Measurements from ENCODE around the gene CPSF7. TPM values are rescaled to one million over a fixed set of nuclear protein-coding genes. Genes with fewer than 3 reads are reported as not detected.

The CPSF7 gene
- total and polyA plus RNA-seq, 2 experiments from 2014 or later, result 27.1 to 42.3 TPM

DNA sequence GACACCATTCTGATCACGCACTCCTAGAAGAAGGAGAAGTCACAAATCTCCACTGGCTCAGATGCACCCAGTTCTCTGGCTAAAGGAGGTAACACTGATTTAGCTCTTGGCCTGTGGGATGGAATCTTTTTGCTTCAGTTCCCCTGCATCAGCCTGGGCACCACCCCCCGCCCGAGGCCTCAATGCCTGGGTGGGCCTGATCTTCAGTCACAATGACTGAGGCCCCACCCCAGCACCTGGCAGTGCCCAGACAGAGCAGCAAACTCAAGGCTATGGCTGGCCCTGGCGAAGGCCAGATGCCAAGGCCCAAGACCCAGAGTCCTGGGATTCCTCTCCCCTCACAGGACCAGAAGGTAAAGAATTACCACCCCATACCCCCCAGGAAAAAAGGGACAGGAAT lies 73.1 kb downstream of the CPSF7 start:
- H4K20me1 ChIP-seq (ENCODE audit: insufficient read depth), result no peaks in the 10 kb centered on the region
- no peaks in the 10 kb centered on the region for H3K27me3 ChIP-seq (replicated peaks; ENCODE audit: insufficient read depth)
- 0 out of 2 replicates have a peak, but pooled peaks cover 6% of the 10 kb centered on the region for H3F3A ChIP-seq (ENCODE audit: insufficient read depth)
- H3K9me3 ChIP-seq (ENCODE audit: low read depth), result no peaks in the 10 kb centered on the region
- WGBS, 2 experiments (ENCODE audit: low coverage in 1 of 2, low lambda C conversion rate in 2 of 2, missing lambda C conversion rate in 2 of 2), result 83 to 88% methylated on average over 4 of the region's 4 CpGs
- H3K36me3 ChIP-seq (ENCODE audit: low read depth), result no peaks in the 10 kb centered on the region
- peaks cover 27% of the 10 kb centered on the region for H3K79me2 ChIP-seq (ENCODE audit: insufficient read depth)
- TF ChIP-seq EZH2phosphoT487 (IDR thresholded peaks at IDR 0.05; ENCODE audit: insufficient read depth, low read depth) (no peak), EZH2 (IDR thresholded peaks at IDR 0.05; ENCODE audit: insufficient read depth, poor library complexity, severe bottlenecking) (no peak)
- no peak overlapping the region for H2AFZ ChIP-seq
- H3K4me2 ChIP-seq (ENCODE audit: unreplicated experiment), result no peak overlapping the region
- DNase-seq, result no peak
- H3K9ac ChIP-seq, result no peak overlapping the region
- H3K4me3 ChIP-seq, result no peak overlapping the region
- peaks cover 4% of the 10 kb centered on the region; the same call in 1 of the 2 replicates for H3K4me1 ChIP-seq (ENCODE audit: insufficient read depth)
- no peaks in the 10 kb centered on the region for H3K9me2 ChIP-seq (ENCODE audit: insufficient read depth)
- in situ Hi-C loops (cut with MboI), result no loop called here
- H3K27ac ChIP-seq, result no peak overlapping the region

DNA sequence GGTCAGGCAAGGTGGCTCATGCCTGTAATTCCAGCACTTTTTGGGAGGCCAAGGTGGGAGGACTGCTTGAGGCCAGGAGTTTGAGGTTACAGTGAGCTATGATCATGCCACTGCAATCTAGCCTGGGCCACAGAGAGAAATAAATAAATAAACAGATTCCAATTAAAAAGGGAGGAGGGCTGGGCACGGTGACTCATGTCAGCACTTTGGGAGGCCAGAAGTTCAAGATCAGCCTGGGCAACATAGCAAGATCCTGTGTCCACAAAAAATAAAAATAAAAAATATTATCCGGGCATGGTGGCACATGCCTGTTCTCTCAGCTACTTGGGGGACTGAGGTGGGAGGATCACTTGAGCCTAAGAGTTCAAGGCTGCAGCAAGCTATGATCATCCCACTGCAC lies 75.6 kb downstream of the CPSF7 start:
- H3F3A ChIP-seq (ENCODE audit: insufficient read depth), result no peaks in the 10 kb centered on the region
- H3K27ac ChIP-seq, result no peak overlapping the region
- WGBS, 2 experiments (ENCODE audit: low coverage in 1 of 2, low lambda C conversion rate in 2 of 2, missing lambda C conversion rate in 2 of 2), result 54 to 55% methylated on average over 2 of the region's 2 CpGs
- no peaks in the 10 kb centered on the region for H3K9me3 ChIP-seq (ENCODE audit: low read depth)
- H3K4me1 ChIP-seq (ENCODE audit: insufficient read depth), result no peaks in the 10 kb centered on the region
- in situ Hi-C loops (cut with MboI), result no loop called here
- TF ChIP-seq EZH2 (IDR thresholded peaks at IDR 0.05; ENCODE audit: insufficient read depth, poor library complexity, severe bottlenecking), result no peak
- TF ChIP-seq EZH2phosphoT487 (IDR thresholded peaks at IDR 0.05; ENCODE audit: insufficient read depth, low read depth), result no peak
- DNase-seq, result no peak
- peaks cover 4% of the 10 kb centered on the region; the same call in 1 of the 2 replicates for H3K79me2 ChIP-seq (ENCODE audit: insufficient read depth)
- no peak overlapping the region for H2AFZ ChIP-seq
- no peak overlapping the region for H3K9ac ChIP-seq
- H3K36me3 ChIP-seq (ENCODE audit: low read depth), result no peaks in the 10 kb centered on the region
- no peaks in the 10 kb centered on the region for H3K9me2 ChIP-seq (ENCODE audit: insufficient read depth)
- no peaks in the 10 kb centered on the region for H3K27me3 ChIP-seq (replicated peaks; ENCODE audit: insufficient read depth)
- no peak overlapping the region for H3K4me3 ChIP-seq
- H4K20me1 ChIP-seq (ENCODE audit: insufficient read depth), result no peaks in the 10 kb centered on the region
- H3K4me2 ChIP-seq (ENCODE audit: unreplicated experiment), result no peak overlapping the region

DNA sequence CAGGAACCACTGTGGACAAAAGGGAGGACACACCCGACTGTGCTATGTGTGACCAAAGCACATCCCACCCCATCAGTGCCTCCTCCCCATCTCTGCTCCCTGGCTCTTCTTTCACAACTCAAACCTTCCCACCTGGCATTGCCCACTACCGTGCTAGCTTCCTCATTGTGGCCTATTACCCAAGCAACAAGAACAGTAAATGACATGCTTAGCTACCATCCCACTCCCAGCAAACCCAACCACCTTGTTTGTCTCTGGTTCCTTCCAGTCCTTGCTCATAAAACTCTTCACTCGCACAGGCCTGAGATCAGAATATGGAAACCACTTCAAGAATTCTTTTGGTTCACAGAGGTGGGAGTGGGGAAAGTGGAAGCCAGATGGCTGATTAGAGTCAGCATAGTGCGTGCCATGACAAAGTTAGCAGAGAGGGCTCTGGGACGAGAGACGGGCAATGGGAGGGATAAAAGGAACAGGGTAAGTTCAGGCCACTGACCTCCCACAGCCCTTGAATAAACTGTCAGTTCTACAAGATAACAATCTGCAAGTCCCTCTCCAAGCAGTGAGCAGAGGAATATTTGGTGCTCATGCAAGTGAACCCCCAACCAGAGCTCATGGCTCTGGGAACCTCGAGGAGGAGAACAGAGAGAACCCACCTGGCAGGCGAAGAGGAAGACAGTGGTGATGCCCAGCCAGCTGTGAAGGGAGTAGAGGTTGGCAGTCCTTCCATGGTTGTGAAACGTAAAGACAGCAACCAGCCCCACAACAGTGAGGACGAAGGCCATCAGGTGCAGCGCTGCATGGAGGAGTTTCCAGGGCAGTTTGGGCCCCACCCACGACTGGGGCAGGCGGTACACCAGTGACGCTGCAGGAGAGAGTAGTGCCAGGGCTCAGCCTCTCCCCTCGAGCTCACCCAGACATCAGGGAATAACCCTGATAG lies 76.4 kb downstream of the CPSF7 start:
- H3K9me3 ChIP-seq (ENCODE audit: low read depth), result no peaks in the 10 kb centered on the region
- H3K27ac ChIP-seq, result no peak overlapping the region
- in situ Hi-C loops (cut with MboI), result no loop called here
- no peak overlapping the region for H3K4me3 ChIP-seq
- H4K20me1 ChIP-seq (ENCODE audit: insufficient read depth), result no peaks in the 10 kb centered on the region
- WGBS, 2 experiments (ENCODE audit: low coverage in 1 of 2, low lambda C conversion rate in 2 of 2, missing lambda C conversion rate in 2 of 2), result 88 to 92% methylated on average over 15 of the region's 15 CpGs
- no peak for TF ChIP-seq EZH2 (IDR thresholded peaks at IDR 0.05; ENCODE audit: insufficient read depth, poor library complexity, severe bottlenecking)
- TF ChIP-seq EZH2phosphoT487 (IDR thresholded peaks at IDR 0.05; ENCODE audit: insufficient read depth, low read depth), result no peak
- no peak overlapping the region for H3K4me2 ChIP-seq (ENCODE audit: unreplicated experiment)
- no peak overlapping the region for H3K9ac ChIP-seq
- H2AFZ ChIP-seq, result no peak overlapping the region
- no peak for DNase-seq
- no peaks in the 10 kb centered on the region for H3K79me2 ChIP-seq (ENCODE audit: insufficient read depth)
- no peaks in the 10 kb centered on the region for H3K9me2 ChIP-seq (ENCODE audit: insufficient read depth)
- no peaks in the 10 kb centered on the region for H3K4me1 ChIP-seq (ENCODE audit: insufficient read depth)
- no peaks in the 10 kb centered on the region for H3K36me3 ChIP-seq (ENCODE audit: low read depth)
- no peaks in the 10 kb centered on the region for H3K27me3 ChIP-seq (replicated peaks; ENCODE audit: insufficient read depth)
- H3F3A ChIP-seq (ENCODE audit: insufficient read depth), result no peaks in the 10 kb centered on the region

Small RNAs within 50 kb of the gene (small RNA-seq; reads per million reads assigned to genes)
- not detected for gene RN7SL23P (ENCODE audit: low read depth, low replicate concordance)

Other genes starting within 250 kb of the CPSF7 start
- gene PGA3, start 226.5 kb downstream of the CPSF7 start, total RNA-seq (2014; rRNA removed; shearing (Covaris generic)), result not detected in 2 replicates
- gene PGA3, start 226.5 kb downstream of the CPSF7 start, polyA plus RNA-seq (2016; fragmentation: Nextera tagmentation; extraction: Ambion mirVana), result 0.29 TPM in 1 of 2 replicates, not detected in the other
- not detected in 2 replicates for gene PGA4, start 207.6 kb downstream of the CPSF7 start, total RNA-seq (2014; rRNA removed; shearing (Covaris generic))
- 0.31 TPM in 1 of 2 replicates, not detected in the other for gene PGA4, start 207.6 kb downstream of the CPSF7 start, polyA plus RNA-seq (2016; fragmentation: Nextera tagmentation; extraction: Ambion mirVana)
- gene PGA5, start 188.8 kb downstream of the CPSF7 start, total RNA-seq (2014; rRNA removed; shearing (Covaris generic)), result not detected in 2 replicates
- not detected in 2 replicates for gene PGA5, start 188.8 kb downstream of the CPSF7 start, polyA plus RNA-seq (2016; fragmentation: Nextera tagmentation; extraction: Ambion mirVana)
- gene VWCE, start 134.7 kb downstream of the CPSF7 start, total RNA-seq (2014; rRNA removed; shearing (Covaris generic)), result 0.76 and 1.1 TPM in 2 replicates
- gene VWCE, start 134.7 kb downstream of the CPSF7 start, polyA plus RNA-seq (2016; fragmentation: Nextera tagmentation; extraction: Ambion mirVana), result 0.61 and 0.70 TPM in 2 replicates
- 229 and 252 TPM in 2 replicates for gene DDB1, start 96.9 kb downstream of the CPSF7 start, total RNA-seq (2014; rRNA removed; shearing (Covaris generic))
- 160 and 162 TPM in 2 replicates for gene DDB1, start 96.9 kb downstream of the CPSF7 start, polyA plus RNA-seq (2016; fragmentation: Nextera tagmentation; extraction: Ambion mirVana)
- gene TKFC, start 96.7 kb downstream of the CPSF7 start, total RNA-seq (2014; rRNA removed; shearing (Covaris generic)), result 44.3 and 44.6 TPM in 2 replicates
- 35.3 and 39.8 TPM in 2 replicates for gene TKFC, start 96.7 kb downstream of the CPSF7 start, polyA plus RNA-seq (2016; fragmentation: Nextera tagmentation; extraction: Ambion mirVana)
- 38.4 and 49.0 TPM in 2 replicates for gene CYB561A3, start 68.1 kb downstream of the CPSF7 start, total RNA-seq (2014; rRNA removed; shearing (Covaris generic))
- 42.9 and 52.3 TPM in 2 replicates for gene CYB561A3, start 68.1 kb downstream of the CPSF7 start, polyA plus RNA-seq (2016; fragmentation: Nextera tagmentation; extraction: Ambion mirVana)
- 19.0 and 21.5 TPM in 2 replicates for gene TMEM138, start 67.6 kb downstream of the CPSF7 start, total RNA-seq (2014; rRNA removed; shearing (Covaris generic))
- 48.3 and 50.2 TPM in 2 replicates for gene TMEM138, start 67.6 kb downstream of the CPSF7 start, polyA plus RNA-seq (2016; fragmentation: Nextera tagmentation; extraction: Ambion mirVana)
- 23.2 and 33.9 TPM in 2 replicates for gene TMEM216, start 37.4 kb downstream of the CPSF7 start, total RNA-seq (2014; rRNA removed; shearing (Covaris generic))
- 20.7 and 23.1 TPM in 2 replicates for gene TMEM216, start 37.4 kb downstream of the CPSF7 start, polyA plus RNA-seq (2016; fragmentation: Nextera tagmentation; extraction: Ambion mirVana)
- gene SDHAF2, start 149 bp upstream of the CPSF7 start, total RNA-seq (2014; rRNA removed; shearing (Covaris generic)), result 19.5 and 32.5 TPM in 2 replicates
- 59.5 and 60.6 TPM in 2 replicates for gene SDHAF2, start 149 bp upstream of the CPSF7 start, polyA plus RNA-seq (2016; fragmentation: Nextera tagmentation; extraction: Ambion mirVana)
- gene LRRC10B, start 78.8 kb upstream of the CPSF7 start, total RNA-seq (2014; rRNA removed; shearing (Covaris generic)), result 0.43 TPM in 1 of 2 replicates, not detected in the other
- not detected in 2 replicates for gene LRRC10B, start 78.8 kb upstream of the CPSF7 start, polyA plus RNA-seq (2016; fragmentation: Nextera tagmentation; extraction: Ambion mirVana)
- gene SYT7, start 151.1 kb upstream of the CPSF7 start, total RNA-seq (2014; rRNA removed; shearing (Covaris generic)), result 1.5 and 1.9 TPM in 2 replicates
- gene SYT7, start 151.1 kb upstream of the CPSF7 start, polyA plus RNA-seq (2016; fragmentation: Nextera tagmentation; extraction: Ambion mirVana), result 0.40 and 0.72 TPM in 2 replicates